HL-60 (cell line): ENCODE measurements around the gene NRCAM.

Experiments used
- DNase-seq, 2 experiments: peaks; one replicate each; pipeline ENCODE4 v3.0.0-alpha.2; 2010 to 2020; ENCODE audit warnings: low read depth in 1 of 2, low spot score in 1 of 2
- H3K27ac ChIP-seq: fragments of 250-450 bp; sonication (Bioruptor Pico); replicated peaks from 2 replicates; pipeline ENCODE4 v1.5.1; 2020; ENCODE audit warnings: mild to moderate bottlenecking, moderate library complexity
- H3K27me3 ChIP-seq: fragments of 250-450 bp; sonication (Bioruptor Pico); 2 replicates; pipeline ENCODE4 v1.5.1; 2021; ENCODE audit warnings: mild to moderate bottlenecking, moderate library complexity; ENCODE audit not compliant: insufficient read depth, poor library complexity, severe bottlenecking
- H3K4me3 ChIP-seq: replicated peaks from 2 replicates; pipeline ENCODE4 v1.5.1; 2011; ENCODE audit warnings: mild to moderate bottlenecking, control low read depth, low read length; ENCODE audit not compliant: insufficient read depth
- GABPA ChIP-seq: IDR thresholded peaks from 2 replicates; pipeline ENCODE4 v1.6.1; 2012; ENCODE audit warnings: low read depth
- POLR2AphosphoS5 ChIP-seq: IDR thresholded peaks from 2 replicates; pipeline ENCODE4 v1.6.1; 2012; ENCODE audit warnings: low read depth
- SPI1 ChIP-seq: IDR thresholded peaks from 2 replicates; pipeline ENCODE4 v1.6.1; 2012; ENCODE audit warnings: low read depth, mild to moderate bottlenecking, borderline replicate concordance
- TF ChIP-seq, protein P1 (sequence below): IDR thresholded peaks from one replicate; pipeline ENCODE4 v1.5.1; 2011; ENCODE audit warnings: low read length, control low read depth, inconsistent platforms; ENCODE audit not compliant: insufficient read depth
- TF ChIP-seq, protein P2 (sequence below): IDR thresholded peaks from 2 replicates; pipeline ENCODE4 v1.6.1; 2012; ENCODE audit warnings: low read depth; ENCODE audit not compliant: insufficient replicate concordance

NRCAM gene

GRCh38 chr7:108142180-108142579 is 314.1 kb downstream of the NRCAM start:
- DNase-seq, result no peak
- TF ChIP-seq GABPA (no peak), POLR2AphosphoS5 (no peak), SPI1 (no peak)
- TF ChIP-seq, protein P1, sequence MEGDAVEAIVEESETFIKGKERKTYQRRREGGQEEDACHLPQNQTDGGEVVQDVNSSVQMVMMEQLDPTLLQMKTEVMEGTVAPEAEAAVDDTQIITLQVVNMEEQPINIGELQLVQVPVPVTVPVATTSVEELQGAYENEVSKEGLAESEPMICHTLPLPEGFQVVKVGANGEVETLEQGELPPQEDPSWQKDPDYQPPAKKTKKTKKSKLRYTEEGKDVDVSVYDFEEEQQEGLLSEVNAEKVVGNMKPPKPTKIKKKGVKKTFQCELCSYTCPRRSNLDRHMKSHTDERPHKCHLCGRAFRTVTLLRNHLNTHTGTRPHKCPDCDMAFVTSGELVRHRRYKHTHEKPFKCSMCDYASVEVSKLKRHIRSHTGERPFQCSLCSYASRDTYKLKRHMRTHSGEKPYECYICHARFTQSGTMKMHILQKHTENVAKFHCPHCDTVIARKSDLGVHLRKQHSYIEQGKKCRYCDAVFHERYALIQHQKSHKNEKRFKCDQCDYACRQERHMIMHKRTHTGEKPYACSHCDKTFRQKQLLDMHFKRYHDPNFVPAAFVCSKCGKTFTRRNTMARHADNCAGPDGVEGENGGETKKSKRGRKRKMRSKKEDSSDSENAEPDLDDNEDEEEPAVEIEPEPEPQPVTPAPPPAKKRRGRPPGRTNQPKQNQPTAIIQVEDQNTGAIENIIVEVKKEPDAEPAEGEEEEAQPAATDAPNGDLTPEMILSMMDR, result no peak
- TF ChIP-seq, protein P2, sequence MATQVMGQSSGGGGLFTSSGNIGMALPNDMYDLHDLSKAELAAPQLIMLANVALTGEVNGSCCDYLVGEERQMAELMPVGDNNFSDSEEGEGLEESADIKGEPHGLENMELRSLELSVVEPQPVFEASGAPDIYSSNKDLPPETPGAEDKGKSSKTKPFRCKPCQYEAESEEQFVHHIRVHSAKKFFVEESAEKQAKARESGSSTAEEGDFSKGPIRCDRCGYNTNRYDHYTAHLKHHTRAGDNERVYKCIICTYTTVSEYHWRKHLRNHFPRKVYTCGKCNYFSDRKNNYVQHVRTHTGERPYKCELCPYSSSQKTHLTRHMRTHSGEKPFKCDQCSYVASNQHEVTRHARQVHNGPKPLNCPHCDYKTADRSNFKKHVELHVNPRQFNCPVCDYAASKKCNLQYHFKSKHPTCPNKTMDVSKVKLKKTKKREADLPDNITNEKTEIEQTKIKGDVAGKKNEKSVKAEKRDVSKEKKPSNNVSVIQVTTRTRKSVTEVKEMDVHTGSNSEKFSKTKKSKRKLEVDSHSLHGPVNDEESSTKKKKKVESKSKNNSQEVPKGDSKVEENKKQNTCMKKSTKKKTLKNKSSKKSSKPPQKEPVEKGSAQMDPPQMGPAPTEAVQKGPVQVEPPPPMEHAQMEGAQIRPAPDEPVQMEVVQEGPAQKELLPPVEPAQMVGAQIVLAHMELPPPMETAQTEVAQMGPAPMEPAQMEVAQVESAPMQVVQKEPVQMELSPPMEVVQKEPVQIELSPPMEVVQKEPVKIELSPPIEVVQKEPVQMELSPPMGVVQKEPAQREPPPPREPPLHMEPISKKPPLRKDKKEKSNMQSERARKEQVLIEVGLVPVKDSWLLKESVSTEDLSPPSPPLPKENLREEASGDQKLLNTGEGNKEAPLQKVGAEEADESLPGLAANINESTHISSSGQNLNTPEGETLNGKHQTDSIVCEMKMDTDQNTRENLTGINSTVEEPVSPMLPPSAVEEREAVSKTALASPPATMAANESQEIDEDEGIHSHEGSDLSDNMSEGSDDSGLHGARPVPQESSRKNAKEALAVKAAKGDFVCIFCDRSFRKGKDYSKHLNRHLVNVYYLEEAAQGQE, result no peak
- Histone ChIP-seq H3K27ac (no peak overlapping the region), H3K27me3 (no peaks in the 10 kb centered on the region), H3K4me3 (no peak overlapping the region)

- no peaks in the 10 kb centered on the region for H3K27me3 ChIP-seq
- DNase-seq, result no peak
Measured at GRCh38 chr7:108140671-108141070, 315.6 kb downstream of the NRCAM start.

GRCh38 chr7:108138911-108139310 is 317.3 kb downstream of the NRCAM start:
- DNase-seq, result no peak
- Histone ChIP-seq H3K4me3 (no peak overlapping the region), H3K27me3 (no peaks in the 10 kb centered on the region), H3K27ac (no peak overlapping the region)
- TF ChIP-seq POLR2AphosphoS5, result no peak
- TF ChIP-seq GABPA, result no peak
- TF ChIP-seq, protein P2, result no peak
- TF ChIP-seq, protein P1, result no peak
- no peak for TF ChIP-seq SPI1

More at GRCh38 chr7:108140671-108141070, 315.6 kb downstream of the NRCAM start:
- H3K27ac ChIP-seq, result no peak overlapping the region
- H3K4me3 ChIP-seq, result no peak overlapping the region
- TF ChIP-seq POLR2AphosphoS5 (no peak), SPI1 (no peak), GABPA (no peak)
- TF ChIP-seq, protein P2, result no peak
- TF ChIP-seq, protein P1, result no peak
